ENCODE measurements around the gene URI1.

The URI1 gene

DNA sequence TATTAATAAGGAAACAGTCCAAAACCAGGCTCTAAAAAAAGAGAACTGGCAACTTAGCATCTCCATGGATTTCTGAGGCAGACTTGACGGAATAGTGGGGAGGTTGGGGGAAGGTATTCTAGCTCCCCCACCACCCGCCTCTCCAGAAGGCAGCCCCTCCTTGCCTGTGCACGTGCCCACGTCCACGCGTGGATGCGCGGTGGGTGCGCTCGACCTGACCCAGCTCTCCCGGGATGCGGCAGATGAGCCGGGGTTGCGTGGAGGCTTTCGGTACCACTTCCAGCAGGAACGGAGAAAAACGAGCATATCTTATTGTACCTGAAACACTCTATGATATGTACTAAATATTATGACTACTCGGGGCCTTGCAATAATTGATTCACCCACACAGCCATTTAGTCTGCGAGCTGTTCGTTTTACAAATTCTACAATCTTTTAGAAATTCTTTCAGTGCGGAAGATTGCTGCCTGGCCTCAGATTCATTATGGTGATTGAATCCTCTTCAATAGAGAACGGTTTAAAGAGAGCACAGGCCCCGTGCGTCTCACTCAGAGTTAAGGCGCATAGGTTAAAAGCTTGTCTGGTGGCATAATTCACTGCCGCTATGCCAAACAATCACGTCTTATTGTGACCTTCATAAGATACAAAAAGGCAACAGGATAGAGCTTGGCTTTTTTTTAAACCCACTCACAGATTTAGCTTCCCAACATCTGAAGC is 117.9 kb downstream of the URI1 start:
- no peak for DNase-seq (ENCODE audit: low read depth in 3 of 3)

DNA sequence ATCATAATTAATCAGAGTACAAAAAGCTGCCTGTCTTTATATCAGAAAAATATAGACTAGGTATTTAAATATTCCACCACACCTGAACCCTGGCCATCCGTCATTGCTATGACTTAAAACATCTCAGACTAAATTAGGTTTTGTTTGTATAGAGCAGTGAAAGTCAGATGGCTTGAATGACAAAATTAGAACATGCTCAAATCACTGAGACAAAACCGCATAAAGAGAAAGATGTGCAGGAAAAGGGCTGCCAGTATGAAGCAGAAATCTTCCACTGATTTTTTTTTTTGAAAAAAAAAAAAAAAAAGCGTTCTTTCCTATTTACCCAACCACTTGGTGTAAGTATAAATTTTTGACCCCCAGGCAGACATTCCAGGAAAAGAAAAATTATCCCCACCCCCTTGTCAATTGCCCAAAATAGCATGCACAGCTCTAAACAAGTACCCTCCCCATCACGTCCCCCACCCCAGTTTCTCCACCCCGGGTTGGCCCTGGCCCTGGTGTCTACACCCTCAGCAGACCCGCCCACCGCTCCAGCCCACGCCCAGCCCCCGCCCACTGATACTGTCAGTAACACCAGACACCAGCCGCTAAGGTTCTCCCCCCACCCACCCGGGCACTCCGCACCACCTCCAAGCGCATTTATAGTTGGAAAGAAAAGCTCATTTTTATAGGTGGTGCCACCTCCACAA is 118.6 kb downstream of the URI1 start:
- no peak for DNase-seq (ENCODE audit: low read depth in 3 of 3)

DNA sequence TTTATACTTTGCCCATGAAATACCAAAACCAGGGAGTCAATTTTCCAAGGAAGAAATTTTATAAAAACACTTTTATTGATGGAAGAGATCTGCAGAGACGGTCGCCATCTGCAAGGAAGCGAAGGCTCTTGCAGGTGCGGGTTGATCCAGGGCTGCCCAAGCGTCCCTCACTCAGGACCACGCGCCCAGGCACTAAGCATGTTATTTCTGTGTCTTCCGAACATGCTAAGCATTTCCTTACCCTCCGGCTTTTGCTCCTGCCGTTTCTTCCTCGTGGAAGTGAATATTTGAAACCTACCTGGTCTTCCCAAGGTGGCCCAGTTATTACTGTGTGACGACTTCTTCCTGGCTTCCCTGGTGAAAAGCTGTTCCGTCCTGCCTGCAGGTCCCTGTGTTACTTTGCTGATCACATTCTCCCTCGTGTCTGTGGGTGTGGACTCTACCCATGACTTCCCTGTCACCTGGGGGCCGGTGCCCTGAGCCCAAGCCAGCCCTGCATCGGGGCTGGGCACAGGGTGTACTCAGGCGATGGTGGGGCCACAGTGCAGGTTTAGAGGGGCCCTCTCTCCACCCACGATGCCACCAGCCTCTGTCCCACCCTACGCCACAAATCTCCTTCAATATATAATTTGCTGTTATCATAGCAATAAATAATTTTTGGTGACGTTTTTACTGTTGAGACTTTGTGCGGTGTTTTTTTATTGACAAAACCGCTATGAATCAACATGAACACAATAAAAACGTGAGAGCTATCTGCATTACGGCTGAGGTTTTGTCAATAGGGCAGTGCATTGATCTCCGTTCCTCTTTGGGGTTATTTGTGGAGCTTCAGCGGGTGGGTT is 119.4 kb downstream of the URI1 start:
- DNase-seq (ENCODE audit: low read depth in 3 of 3): no peak

DNA sequence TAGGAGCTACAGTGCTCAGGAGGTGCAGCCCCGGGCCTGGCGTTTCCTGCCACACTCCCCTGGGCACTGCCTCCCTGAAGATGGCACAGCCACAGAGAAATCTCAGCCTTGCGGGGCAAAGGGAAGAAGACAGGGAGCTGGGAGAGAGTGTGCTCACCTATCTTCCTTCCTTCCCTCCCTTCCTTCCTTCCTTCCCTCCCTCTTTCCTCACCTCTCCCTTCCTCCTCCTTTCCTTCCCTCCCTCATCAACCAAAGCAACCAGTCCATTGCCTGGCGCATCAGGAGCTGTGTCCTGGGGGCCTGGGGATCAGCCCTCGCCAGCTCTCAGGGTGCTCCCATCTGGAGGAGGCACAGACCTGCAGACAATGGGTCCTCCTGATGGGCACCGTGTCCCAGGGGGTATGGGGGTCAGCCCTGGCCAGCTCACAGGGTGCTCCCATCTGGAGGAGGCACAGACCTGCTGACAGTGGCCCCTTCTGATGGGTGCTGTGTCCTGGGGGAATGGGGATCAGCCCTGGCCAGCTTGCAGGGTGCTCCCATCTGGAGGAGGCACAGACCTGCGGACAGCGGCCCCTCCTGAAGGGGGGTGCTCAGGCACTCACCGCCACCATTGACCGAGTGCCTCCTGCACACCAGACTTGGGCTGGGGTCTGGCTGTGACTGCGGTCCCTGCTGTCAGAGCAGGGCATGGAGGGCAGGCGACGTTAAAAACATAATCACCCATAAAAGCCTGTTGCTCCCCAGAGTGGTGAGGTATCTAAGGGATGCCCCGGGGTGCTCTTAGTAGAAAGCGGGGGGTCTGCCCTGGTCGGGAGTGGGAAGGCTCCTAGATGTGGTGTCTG is 120.2 kb downstream of the URI1 start:
- DNase-seq (ENCODE audit: low read depth in 3 of 3): no peak

DNA sequence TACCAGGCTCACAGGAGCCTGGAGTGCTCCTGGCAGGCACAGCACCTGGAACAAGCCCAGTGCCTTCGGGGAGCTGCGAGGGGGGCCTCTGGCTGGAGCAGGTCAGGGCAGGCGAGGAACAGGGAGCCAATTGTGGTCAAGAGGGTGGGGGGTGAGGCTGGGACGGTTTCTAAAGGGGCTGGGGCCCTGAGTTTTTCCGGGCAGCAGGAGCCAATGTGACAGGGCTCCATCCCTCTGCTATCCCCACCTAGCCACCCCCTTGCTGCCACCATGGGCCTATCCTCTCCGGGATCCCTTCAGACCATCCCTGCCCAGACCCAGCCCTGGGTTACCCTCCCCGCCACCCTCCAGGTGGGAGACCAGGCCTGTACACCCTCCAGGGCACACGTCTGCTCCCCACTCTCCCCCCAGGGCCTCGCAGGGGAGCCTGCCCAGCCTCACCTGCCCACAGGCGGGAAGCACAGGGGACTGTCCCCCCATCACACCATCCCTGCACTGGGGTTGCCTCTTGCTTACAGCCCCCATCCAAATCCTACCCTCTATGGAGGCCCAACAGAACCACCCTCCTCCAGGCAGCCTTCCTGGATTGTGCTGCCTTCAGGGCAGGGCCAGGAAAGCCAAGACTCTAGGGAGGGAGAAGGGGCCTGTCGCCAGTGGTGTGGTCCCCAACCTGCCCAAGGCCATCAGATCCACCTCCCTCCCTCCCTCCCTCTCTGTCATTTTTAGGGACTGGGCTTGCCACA is 121.0 kb downstream of the URI1 start:
- DNase-seq (ENCODE audit: low read depth in 3 of 3): no peak

DNA sequence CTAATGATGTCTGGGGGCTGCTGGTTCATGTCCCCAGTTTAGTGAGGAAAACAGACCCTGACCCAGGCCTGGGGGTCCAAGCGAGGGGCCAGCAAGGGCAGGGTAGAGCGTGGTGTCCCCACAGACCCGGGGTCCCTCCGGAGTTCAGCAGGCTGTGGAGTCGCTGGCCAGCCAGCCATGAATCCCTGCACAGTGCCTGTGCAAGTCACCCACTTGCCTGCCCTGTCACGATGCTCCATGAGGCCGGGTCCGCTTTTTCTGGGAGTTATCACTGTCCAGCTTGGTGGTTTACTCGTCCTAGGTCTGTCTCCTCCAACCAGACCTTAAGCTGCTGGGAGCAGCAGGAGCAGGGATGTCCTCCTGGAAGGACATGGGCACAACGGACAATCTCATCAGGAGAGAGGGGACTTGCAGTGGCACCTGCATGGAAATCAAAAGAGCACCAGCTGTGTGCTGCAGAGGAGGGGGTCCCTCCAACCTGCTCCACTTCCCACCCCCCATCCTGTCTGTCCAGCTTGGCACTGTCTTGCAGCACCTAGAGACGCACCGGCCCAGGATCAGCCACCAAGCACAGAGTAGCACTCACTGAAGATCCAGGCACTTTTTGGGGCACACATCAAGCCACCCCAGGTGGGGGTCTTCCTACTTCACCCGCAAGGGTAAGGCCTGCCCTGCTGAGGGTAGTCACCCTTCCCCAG is 121.8 kb downstream of the URI1 start:
- DNase-seq (ENCODE audit: low read depth in 3 of 3): no peak

DNA sequence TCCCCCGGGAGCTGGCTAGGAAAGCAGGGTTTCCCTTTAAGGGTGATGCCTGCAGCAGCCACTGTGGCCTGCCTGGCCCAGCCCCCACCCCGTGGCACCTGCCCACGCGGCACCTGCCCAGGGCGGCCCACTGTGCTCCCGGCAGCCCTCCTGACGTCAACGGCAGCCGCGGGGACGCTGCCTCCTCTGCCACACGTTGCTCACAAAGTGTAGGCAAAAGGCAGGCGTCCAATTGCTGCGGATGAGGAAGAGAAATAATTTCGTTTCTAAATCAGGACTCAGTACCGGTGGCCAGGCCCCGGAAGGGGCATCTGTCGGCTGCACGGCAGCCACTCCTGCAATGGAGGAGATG is 122.3 kb downstream of the URI1 start:
- DNase-seq (ENCODE audit: low read depth in 3 of 3): no peak

DNA sequence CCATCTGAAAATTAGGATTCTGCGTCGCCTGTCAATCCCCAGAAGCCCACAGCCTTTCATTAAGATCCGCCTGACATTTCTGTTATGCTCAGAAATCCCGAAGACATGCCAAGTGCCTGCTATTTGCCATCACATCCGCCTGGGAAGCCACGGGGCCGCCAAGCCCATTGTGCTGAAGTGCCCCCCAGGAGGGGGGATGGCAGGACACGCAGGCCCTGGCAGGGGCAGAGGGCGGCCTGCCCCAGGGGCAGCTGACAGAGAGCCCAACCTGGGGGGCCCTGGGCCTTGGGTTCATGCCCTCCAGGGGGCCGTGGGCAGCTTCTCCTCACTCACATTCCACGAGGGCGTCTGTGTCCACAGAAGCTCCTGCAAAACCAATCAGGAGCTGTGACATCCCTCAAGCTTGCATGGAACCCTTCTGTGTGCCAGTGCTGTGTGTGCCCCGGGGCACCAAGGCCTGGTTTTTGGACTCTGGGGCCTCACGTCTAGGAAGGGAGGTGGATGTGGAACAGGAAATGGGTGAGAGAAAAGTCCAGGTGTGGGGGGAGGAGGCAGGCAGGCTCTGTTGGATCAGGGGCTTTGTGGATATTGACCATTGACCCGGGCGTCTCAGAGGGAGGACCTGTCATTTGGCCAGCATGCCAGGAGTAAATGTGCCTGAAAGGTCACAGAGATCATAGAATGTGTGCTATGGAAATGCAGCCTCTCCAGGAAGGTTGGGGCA is 122.9 kb downstream of the URI1 start:
- no peak for DNase-seq (ENCODE audit: low read depth in 3 of 3)

DNA sequence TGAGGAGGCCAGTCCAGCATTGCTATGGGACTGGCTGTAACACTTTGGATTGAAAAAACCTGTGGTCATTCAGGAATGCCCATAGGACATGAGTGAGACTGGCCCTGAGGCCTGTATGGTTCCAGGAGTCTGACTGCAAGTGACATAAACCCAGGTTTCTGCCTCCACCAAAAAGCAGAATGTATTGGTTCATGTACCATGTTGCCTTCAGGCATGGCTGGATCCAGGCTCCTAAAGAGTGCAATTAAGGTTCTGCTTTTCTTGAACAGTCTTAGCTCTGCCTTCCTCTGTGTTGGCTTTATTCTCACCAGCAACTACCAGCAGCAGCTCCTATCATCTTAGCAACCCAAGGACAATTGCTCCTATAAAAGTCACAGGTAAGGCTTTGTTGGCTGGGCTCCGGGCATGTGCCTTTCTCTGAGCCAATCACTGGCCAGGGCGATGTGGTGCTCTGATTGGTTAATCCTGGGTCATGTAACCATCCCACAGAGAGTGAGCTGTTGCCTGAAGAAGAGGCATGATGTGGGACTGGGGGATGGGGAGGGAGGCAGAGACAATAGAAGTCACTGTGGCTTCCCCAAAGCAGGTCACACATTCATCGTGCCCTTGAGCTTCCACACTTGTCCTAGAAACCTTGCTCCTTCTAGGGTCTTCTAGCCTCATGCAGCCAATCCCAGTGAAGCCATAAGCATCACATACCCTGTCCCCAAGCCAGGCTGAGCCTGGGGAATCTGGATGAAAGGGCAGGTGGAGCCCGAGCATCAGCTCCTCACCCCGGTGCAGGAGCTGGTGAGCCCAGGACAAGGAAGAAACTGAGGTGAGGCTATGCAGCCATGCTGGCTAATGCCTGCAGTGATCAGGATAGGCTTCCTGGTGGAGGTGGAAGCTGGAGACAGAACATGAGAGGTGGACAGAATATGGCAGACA is 123.9 kb downstream of the URI1 start:
- DNase-seq (ENCODE audit: low read depth in 3 of 3): no peak
